ENCODE data around the gene MAD1L1.

The MAD1L1 gene

DNA sequence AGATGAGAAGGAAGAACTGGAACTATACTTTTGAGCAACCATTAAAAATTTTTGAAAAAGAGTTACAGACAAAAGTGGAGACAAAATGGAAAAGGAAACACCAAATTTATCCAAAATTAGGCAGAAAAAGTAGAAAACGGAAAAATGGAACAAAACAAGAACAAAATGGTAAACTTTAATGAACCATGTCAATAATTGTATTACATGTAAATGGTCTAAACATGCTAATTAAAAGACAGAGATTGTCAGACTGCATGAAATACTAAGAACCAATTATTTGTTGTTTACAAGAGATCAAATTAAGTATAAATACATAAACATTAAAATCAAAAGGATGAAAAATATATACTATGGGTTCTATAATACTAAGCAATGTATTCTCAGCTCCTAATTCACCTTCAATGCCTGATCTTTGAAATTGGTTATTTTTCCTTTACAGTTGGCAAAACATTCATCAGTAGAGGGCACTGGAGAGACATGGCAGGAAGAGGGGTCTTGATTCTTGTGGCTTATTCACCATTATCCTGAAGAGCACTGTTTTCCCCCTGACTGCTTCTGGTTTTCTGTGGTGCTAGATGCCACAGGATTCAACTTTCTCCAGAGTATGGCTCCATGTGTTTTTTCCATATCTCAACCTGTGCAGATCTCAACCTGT lies 437.7 kb downstream of the MAD1L1 start:
- DNase-seq = no peak

DNA sequence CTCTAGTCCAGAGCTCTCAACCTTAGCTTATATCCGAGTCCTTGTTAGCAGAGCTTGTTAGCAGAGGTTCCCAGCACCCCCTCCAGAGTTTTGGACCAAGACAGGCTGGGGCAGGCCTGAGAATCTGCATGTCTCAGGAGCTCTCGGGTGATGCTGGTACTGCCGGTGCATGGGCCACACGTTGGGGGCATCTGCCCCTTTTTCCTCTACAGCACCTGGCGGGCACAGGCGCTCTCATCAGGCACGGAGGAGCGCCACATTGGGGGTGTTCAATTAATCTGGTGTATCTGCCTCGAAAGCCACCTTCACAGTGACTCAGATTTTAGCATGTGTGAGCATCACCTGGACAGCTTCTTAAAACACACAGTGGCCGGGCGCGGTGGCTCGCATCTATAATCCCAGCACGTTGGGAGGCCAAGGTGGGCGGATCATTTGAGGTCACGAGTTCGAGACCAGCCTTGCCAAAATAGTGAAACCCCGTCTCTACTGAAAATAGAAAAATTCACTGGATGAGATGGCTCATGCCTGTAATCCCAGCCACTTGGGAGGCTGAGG lies 445.0 kb downstream of the MAD1L1 start:
- DNase-seq = no peak

DNA sequence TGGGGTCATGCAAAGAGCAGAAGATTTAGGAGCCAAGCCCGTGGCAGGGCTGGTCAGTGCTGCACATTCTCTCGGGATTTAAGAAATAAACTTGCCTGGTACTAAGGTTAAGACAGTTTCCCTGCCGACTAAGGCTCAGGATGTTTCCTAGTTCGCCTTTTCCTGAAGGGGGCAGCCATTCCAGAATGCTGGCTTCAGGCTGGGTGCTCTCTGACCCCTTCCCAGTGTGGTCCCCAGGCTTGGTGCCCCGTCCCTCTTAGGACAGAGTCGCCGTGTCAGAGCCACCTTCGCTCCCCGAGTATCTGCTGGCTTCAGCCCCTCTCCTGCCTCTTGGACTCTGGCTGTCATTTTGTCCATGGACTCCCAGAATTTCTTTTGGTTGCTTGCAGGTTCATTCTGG lies 445.5 kb downstream of the MAD1L1 start:
- no peak for DNase-seq

DNA sequence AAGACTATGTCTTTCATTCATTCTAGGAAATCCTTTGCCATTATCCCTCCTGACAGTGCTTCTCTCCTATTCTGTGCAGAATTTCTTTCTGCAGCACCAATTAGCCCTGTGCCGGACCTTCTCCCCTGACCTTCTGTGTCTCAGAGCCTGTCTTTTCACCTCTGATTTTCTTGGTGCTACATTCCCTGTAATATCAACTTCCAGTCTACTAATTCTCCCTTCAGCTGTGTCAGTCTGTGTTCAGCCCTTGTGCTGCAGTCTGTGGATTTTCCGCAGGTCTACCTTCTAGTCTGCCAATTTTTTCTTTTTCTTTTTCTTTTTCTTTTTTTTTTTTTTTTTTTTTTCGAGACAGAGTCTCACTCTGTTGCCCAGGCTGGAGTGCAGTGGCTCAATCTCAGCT lies 446.9 kb downstream of the MAD1L1 start:
- DNase-seq = no peak

DNA sequence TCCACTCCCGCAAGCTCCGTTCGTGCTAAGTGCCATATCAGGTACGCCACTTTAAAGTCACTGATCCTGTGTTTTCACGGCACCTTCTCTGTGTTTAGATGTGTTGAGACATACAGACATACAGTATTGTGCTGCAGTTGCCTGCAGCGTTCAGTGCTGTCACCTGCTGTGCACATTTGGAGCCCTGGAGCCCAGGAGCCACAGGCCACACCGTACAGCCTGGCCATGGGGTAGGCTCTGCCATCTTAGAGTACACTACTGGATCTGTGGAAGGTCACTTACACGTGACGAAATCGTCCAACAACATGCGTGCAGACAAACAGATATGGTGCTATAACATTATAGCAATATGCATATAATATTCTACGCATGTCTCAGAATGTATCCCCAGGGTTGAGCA lies 451.4 kb downstream of the MAD1L1 start:
- DNase-seq = no peak

DNA sequence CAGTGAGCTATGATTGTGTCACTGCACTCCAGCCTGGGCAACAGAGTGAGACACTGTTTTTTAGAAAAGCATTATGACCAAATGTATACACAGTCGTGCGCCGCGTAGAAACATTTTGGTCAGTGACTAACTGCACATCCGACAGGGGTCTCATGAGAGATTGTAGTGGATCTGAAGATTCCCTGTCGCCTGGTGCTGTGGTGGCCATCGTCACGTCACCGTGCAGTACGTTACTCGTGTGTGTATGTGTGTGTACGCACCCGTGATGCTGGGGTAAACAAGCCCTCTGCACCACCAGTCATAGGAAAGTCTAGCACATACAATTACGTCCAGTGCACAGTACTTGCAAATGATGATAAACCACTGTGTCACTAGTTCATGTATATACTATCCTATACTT lies 453.3 kb downstream of the MAD1L1 start:
- DNase-seq = no peak

DNA sequence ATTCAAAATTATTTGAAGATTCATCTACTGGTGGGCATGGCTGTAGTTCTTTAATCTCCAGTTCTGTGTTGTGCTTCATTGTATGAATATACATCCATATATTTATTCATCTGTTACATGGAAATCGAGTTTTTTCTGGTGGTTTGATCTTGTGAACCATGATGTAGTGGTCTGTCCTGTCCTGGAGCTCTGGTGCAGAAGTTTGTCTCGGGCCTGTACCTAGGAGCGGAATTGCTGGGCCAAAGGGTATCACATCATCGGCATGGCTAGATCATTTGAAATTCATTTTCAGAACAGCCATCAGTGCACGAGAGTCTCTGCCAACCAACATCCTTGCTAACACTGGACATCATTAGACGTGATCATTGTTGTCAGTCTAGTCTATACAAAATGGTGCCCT lies 455.6 kb downstream of the MAD1L1 start:
- DNase-seq = no peak

DNA sequence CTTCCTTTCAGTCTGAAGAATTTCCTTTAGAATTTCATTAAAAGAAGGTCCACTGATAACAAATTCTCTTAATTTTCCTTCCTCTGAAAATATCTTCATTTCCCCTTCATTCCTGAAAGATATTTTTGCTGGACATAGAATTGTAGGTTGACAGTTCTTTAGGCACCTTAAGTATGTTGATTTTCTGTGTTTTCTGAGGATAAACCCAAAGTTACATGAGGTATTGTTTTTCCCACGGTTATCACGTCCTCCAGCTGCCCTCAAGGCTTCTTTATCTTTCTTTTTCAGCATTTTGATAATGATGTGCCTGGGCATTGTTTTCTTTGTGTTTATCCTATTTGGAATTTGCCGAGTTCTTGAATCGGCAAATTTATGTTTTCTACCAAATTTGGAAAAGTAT lies 457.4 kb downstream of the MAD1L1 start:
- DNase-seq = no peak

DNA sequence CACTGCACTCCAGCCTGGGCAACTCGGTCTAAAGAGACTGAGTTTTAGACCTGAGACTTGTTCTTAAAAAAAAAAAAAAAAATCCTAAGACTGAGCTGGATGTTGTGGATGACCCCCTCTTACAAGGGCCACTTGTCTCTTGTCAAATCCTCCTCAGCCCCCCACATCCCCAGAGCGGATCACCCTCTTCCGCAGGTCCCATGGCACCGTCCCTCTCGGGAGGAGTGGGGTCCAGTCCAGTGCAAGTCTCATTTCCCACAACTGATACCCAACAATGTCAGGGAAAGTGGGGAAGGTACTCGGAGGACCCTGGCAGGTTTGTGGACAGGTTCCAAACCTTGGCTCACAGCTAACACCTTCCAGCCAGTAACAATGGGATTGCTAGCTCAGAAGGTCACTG lies 462.4 kb downstream of the MAD1L1 start:
- DNase-seq = no peak

DNA sequence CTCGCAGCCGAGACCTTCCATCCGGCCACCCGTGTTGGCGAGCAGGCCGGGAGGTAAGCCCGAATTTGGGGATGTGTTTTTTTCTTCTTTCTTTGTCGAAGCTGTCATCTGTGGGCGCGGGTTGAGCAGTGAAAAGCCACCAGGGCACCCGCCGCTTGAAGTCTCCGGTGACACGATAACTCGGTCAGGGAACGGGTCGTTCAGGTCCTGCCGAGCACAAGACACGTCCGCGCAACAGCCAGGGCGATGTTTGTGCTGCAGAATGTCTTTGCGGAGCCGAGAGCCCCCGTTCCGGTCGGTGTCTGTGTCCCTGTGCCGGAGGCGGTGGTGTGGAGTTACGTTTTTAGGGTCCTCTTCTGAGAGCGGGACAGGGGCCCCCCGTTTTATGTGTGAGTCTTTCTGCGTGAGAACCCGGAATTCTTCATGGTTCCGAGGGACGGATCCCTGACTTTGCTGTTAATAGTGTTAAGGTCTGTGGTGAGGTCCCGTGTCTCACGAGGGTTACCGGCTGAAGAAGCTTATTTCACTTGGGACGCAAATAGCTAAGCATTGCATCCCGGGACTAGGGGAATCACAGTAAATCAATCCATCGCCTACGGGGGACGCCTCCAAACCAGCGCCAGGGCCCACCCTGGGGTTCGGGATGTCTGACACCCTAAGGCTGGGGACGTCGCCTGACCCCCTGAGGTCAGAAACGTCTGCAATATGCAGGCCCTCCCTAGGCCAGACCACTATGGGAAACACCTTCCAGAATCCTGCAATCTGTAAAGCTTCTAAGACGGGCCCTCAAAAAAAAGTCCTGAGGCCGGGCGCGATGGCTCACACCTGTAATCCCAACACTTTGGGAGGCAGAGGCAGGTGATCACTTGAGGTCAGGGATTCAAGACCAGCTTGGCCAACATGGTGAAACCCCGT lies 463.2 kb downstream of the MAD1L1 start:
- DNase-seq = no peak

DNA sequence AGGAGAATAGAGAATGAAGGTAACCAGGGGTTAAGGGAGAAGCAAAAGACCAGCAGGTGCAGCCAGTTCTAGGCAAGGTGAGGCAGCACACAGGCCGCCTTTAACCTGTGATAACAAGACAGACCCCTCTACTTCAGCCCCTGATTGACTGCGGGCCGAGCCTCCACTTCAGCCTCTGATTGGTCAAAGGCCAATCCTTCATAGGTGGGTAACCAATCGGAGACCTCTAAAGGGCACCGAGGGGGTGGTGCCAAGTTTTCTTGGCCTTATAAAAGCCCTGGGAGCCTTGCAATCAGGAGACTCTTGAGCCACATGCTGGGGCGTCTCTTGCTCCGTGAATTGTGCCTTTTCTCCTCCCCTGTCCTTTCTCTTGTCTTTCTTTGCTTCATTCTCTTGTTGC lies 463.9 kb downstream of the MAD1L1 start:
- no peak for DNase-seq

DNA sequence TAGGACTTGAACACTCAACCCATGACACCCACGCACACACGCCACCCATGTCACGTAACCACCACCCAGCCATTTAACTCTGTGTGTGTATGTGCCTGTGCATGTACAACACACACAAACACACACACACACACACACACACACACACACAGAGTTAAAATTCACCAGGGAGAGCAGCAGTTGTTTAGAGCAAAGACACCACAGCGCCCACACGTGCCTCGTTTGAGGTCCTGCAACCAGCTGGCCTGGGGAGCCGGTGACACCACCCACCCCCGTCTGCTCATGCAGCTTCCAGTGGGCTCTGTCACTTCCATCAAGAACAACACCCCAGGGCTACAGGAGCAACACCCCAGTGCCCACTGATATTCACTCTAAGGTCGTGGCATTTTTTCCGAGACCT lies 465.2 kb downstream of the MAD1L1 start:
- DNase-seq = no peak
